Measurements from ENCODE around the gene ZDHHC21.

ZDHHC21 gene

GRCh38 chr9:14660721-14661120 lies 32.5 kb downstream of the ZDHHC21 start:
- H3K4me3 ChIP-seq (ENCODE audit: low read length in 2 of 2) = no peak overlapping the region
- no peak overlapping the region for H3K9ac ChIP-seq (ENCODE audit: low read depth in 1 of 2, low read length in 2 of 2)
- no peak overlapping the region for H3K27ac ChIP-seq (ENCODE audit: low read depth in 2 of 2, low read length in 2 of 2)
- H3K4me1 ChIP-seq (ENCODE audit: control insufficient read depth in 2 of 2, insufficient read depth in 2 of 2, low read length in 2 of 2) = no peaks in the 10 kb centered on the region
- peaks cover 0 to 2% of the 10 kb centered on the region in 2 donors for H3K36me3 ChIP-seq (ENCODE audit: control insufficient read depth in 2 of 2, insufficient read depth in 2 of 2, low read length in 2 of 2)
- no peaks in the 10 kb centered on the region for H3K9me3 ChIP-seq (ENCODE audit: control insufficient read depth in 2 of 2, low read length in 2 of 2)
- no peaks in the 10 kb centered on the region for H3K27me3 ChIP-seq (ENCODE audit: control insufficient read depth in 2 of 2, insufficient read depth in 2 of 2, low read length in 2 of 2)

- Histone ChIP-seq H3K27ac (ENCODE audit: low read depth in 2 of 2, low read length in 2 of 2) (no peak overlapping the region), H3K4me1 (ENCODE audit: control insufficient read depth in 2 of 2, insufficient read depth in 2 of 2, low read length in 2 of 2) (no peaks in the 10 kb centered on the region), H3K9ac (ENCODE audit: low read depth in 1 of 2, low read length in 2 of 2) (no peak overlapping the region), H3K4me3 (ENCODE audit: low read length in 2 of 2) (no peak overlapping the region), H3K9me3 (ENCODE audit: control insufficient read depth in 2 of 2, low read length in 2 of 2) (no peaks in the 10 kb centered on the region), H3K36me3 (ENCODE audit: control insufficient read depth in 2 of 2, insufficient read depth in 2 of 2, low read length in 2 of 2) (peaks cover 2% of the 10 kb centered on the region in 2 donors), H3K27me3 (ENCODE audit: control insufficient read depth in 2 of 2, insufficient read depth in 2 of 2, low read length in 2 of 2) (no peaks in the 10 kb centered on the region)
Measured at GRCh38 chr9:14654932-14655331, 38.3 kb downstream of the ZDHHC21 start.

DNA sequence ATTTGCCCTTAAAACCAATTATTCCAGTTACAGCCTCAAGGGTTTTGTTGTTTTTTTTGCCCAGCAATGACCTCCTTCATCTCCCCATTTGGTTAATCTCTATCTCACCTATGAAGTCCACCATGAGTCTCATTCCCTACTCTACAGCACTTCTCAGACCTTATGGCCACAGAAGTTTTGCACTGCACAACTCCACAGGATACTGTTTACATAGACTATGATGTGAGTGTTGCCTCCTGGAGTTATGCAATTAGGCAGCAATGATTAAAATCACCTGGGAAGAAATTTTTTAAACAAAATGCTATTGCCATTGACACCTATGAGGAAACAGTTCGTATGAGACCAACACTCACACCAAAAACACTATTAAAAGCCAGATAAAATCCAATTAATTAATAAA lies 39.7 kb downstream of the ZDHHC21 start:
- Histone ChIP-seq H3K4me3 (ENCODE audit: low read length in 2 of 2) (no peak overlapping the region), H3K36me3 (ENCODE audit: control insufficient read depth in 2 of 2, insufficient read depth in 2 of 2, low read length in 2 of 2) (peaks cover 2% of the 10 kb centered on the region in 2 donors), H3K4me1 (ENCODE audit: control insufficient read depth in 2 of 2, insufficient read depth in 2 of 2, low read length in 2 of 2) (no peaks in the 10 kb centered on the region), H3K27ac (ENCODE audit: low read depth in 2 of 2, low read length in 2 of 2) (no peak overlapping the region), H3K9ac (ENCODE audit: low read depth in 1 of 2, low read length in 2 of 2) (no peak overlapping the region), H3K9me3 (ENCODE audit: control insufficient read depth in 2 of 2, low read length in 2 of 2) (no peaks in the 10 kb centered on the region), H3K27me3 (ENCODE audit: control insufficient read depth in 2 of 2, insufficient read depth in 2 of 2, low read length in 2 of 2) (no peaks in the 10 kb centered on the region)

- H3K9ac ChIP-seq (ENCODE audit: low read depth in 1 of 2, low read length in 2 of 2) = no peak overlapping the region
- no peak overlapping the region for H3K27ac ChIP-seq (ENCODE audit: low read depth in 2 of 2, low read length in 2 of 2)
- no peak overlapping the region for H3K4me3 ChIP-seq (ENCODE audit: low read length in 2 of 2)
- no peaks in the 10 kb centered on the region for H3K9me3 ChIP-seq (ENCODE audit: control insufficient read depth in 2 of 2, low read length in 2 of 2)
- H3K36me3 ChIP-seq (ENCODE audit: control insufficient read depth in 2 of 2, insufficient read depth in 2 of 2, low read length in 2 of 2) = peaks cover 2% of the 10 kb centered on the region in 2 donors
- H3K27me3 ChIP-seq (ENCODE audit: control insufficient read depth in 2 of 2, insufficient read depth in 2 of 2, low read length in 2 of 2) = no peaks in the 10 kb centered on the region
- no peaks in the 10 kb centered on the region for H3K4me1 ChIP-seq (ENCODE audit: control insufficient read depth in 2 of 2, insufficient read depth in 2 of 2, low read length in 2 of 2)
Measured at GRCh38 chr9:14652729-14653377, 40.4 kb downstream of the ZDHHC21 start.

DNA sequence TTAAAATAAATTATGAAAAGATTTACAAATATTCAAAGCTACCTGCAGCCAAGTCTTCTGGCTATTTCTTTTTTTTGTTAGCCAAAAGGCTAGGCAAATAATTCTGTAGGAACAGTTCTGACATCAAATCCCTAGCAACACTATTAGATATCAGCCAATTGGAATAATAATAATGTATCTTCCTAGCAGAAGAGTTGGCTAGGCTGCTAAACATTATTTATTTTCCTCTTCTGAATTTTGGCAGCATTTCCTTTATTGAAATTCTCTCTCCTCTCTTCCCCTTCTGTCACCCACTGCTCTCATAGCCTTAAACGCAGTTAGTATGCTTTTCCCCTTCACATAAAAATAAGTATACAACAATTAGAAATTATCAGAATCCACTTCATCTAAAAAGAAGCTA lies 42.6 kb downstream of the ZDHHC21 start:
- Histone ChIP-seq H3K4me3 (ENCODE audit: low read length in 2 of 2) (no peak overlapping the region), H3K27ac (ENCODE audit: low read depth in 2 of 2, low read length in 2 of 2) (no peak overlapping the region), H3K9me3 (ENCODE audit: control insufficient read depth in 2 of 2, low read length in 2 of 2) (no peaks in the 10 kb centered on the region), H3K27me3 (ENCODE audit: control insufficient read depth in 2 of 2, insufficient read depth in 2 of 2, low read length in 2 of 2) (no peaks in the 10 kb centered on the region), H3K36me3 (ENCODE audit: control insufficient read depth in 2 of 2, insufficient read depth in 2 of 2, low read length in 2 of 2) (peaks cover 0 to 2% of the 10 kb centered on the region in 2 donors), H3K9ac (ENCODE audit: low read depth in 1 of 2, low read length in 2 of 2) (no peak overlapping the region), H3K4me1 (ENCODE audit: control insufficient read depth in 2 of 2, insufficient read depth in 2 of 2, low read length in 2 of 2) (peaks cover 0 to 2% of the 10 kb centered on the region in 2 donors)

DNA sequence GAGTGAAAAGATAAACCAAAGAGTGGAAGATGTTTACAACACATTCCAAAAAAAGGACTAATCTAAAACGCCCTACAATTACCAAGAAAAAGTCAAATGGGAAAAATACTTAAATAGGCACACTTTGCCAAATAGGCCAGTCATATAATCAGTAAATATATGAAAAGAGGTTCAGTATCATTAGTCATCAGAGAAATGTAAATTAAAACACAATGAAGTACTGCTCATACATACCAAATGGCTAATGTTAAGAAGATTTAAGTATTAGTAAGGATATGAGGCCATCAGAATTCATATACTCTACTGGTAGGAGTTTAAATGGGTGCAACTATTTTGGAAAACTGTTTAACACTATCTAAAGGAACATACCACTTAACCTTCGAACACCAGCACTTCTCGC lies 47.6 kb downstream of the ZDHHC21 start:
- peaks cover 2% of the 10 kb centered on the region in 2 donors for H3K36me3 ChIP-seq (ENCODE audit: control insufficient read depth in 2 of 2, insufficient read depth in 2 of 2, low read length in 2 of 2)
- H3K4me1 ChIP-seq (ENCODE audit: control insufficient read depth in 2 of 2, insufficient read depth in 2 of 2, low read length in 2 of 2) = peaks cover 0 to 2% of the 10 kb centered on the region in 2 donors
- no peak overlapping the region for H3K9ac ChIP-seq (ENCODE audit: low read depth in 1 of 2, low read length in 2 of 2)
- no peak overlapping the region for H3K27ac ChIP-seq (ENCODE audit: low read depth in 2 of 2, low read length in 2 of 2)
- H3K27me3 ChIP-seq (ENCODE audit: control insufficient read depth in 2 of 2, insufficient read depth in 2 of 2, low read length in 2 of 2) = no peaks in the 10 kb centered on the region
- no peaks in the 10 kb centered on the region for H3K9me3 ChIP-seq (ENCODE audit: control insufficient read depth in 2 of 2, low read length in 2 of 2)
- no peak overlapping the region for H3K4me3 ChIP-seq (ENCODE audit: low read length in 2 of 2)

DNA sequence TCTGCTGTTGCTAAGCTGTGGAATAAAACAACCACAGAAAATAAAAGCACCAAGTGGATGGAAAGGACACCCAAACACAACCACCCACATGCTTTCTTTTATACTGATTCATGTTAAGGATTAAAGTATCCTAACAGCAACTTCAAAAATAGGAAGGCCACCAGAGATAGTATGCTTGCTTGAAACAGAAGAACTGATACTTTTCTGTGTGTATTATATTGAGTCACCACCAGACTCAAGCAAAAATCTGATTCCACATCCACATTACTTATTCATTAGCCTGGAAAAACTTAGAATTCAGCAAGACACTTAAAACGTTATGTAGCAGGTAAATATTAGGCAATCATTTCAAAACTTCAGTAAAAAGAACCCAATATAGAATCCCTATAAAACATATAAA lies 52.3 kb downstream of the ZDHHC21 start:
- no peaks in the 10 kb centered on the region for H3K4me1 ChIP-seq (ENCODE audit: control insufficient read depth in 2 of 2, insufficient read depth in 2 of 2, low read length in 2 of 2)
- H3K4me3 ChIP-seq (ENCODE audit: low read length in 2 of 2) = no peak overlapping the region
- H3K9me3 ChIP-seq (ENCODE audit: control insufficient read depth in 2 of 2, low read length in 2 of 2) = no peaks in the 10 kb centered on the region
- no peak overlapping the region for H3K27ac ChIP-seq (ENCODE audit: low read depth in 2 of 2, low read length in 2 of 2)
- no peaks in the 10 kb centered on the region for H3K27me3 ChIP-seq (ENCODE audit: control insufficient read depth in 2 of 2, insufficient read depth in 2 of 2, low read length in 2 of 2)
- no peak overlapping the region for H3K9ac ChIP-seq (ENCODE audit: low read depth in 1 of 2, low read length in 2 of 2)
- H3K36me3 ChIP-seq (ENCODE audit: control insufficient read depth in 2 of 2, insufficient read depth in 2 of 2, low read length in 2 of 2) = peaks cover 2% of the 10 kb centered on the region in 2 donors

GRCh38 chr9:14640294-14640693 lies 52.9 kb downstream of the ZDHHC21 start:
- peaks cover 2% of the 10 kb centered on the region in 2 donors for H3K36me3 ChIP-seq (ENCODE audit: control insufficient read depth in 2 of 2, insufficient read depth in 2 of 2, low read length in 2 of 2)
- no peak overlapping the region for H3K4me3 ChIP-seq (ENCODE audit: low read length in 2 of 2)
- H3K9me3 ChIP-seq (ENCODE audit: control insufficient read depth in 2 of 2, low read length in 2 of 2) = no peaks in the 10 kb centered on the region
- no peaks in the 10 kb centered on the region for H3K27me3 ChIP-seq (ENCODE audit: control insufficient read depth in 2 of 2, insufficient read depth in 2 of 2, low read length in 2 of 2)
- H3K9ac ChIP-seq (ENCODE audit: low read depth in 1 of 2, low read length in 2 of 2) = no peak overlapping the region
- no peaks in the 10 kb centered on the region for H3K4me1 ChIP-seq (ENCODE audit: control insufficient read depth in 2 of 2, insufficient read depth in 2 of 2, low read length in 2 of 2)
- H3K27ac ChIP-seq (ENCODE audit: low read depth in 2 of 2, low read length in 2 of 2) = no peak overlapping the region

- no peaks in the 10 kb centered on the region for H3K4me1 ChIP-seq (ENCODE audit: control insufficient read depth in 2 of 2, insufficient read depth in 2 of 2, low read length in 2 of 2)
- no peak overlapping the region for H3K27ac ChIP-seq (ENCODE audit: low read depth in 2 of 2, low read length in 2 of 2)
- H3K36me3 ChIP-seq (ENCODE audit: control insufficient read depth in 2 of 2, insufficient read depth in 2 of 2, low read length in 2 of 2) = peaks cover 0 to 4% of the 10 kb centered on the region in 2 donors
- no peak overlapping the region for H3K9ac ChIP-seq (ENCODE audit: low read depth in 1 of 2, low read length in 2 of 2)
- H3K27me3 ChIP-seq (ENCODE audit: control insufficient read depth in 2 of 2, insufficient read depth in 2 of 2, low read length in 2 of 2) = no peaks in the 10 kb centered on the region
- no peaks in the 10 kb centered on the region for H3K9me3 ChIP-seq (ENCODE audit: control insufficient read depth in 2 of 2, low read length in 2 of 2)
- H3K4me3 ChIP-seq (ENCODE audit: low read length in 2 of 2) = no peak overlapping the region
Measured at GRCh38 chr9:14633906-14634565, 59.2 kb downstream of the ZDHHC21 start.

GRCh38 chr9:14633148-14633547 lies 60.1 kb downstream of the ZDHHC21 start:
- Histone ChIP-seq H3K4me1 (ENCODE audit: control insufficient read depth in 2 of 2, insufficient read depth in 2 of 2, low read length in 2 of 2) (no peaks in the 10 kb centered on the region), H3K27ac (ENCODE audit: low read depth in 2 of 2, low read length in 2 of 2) (no peak overlapping the region), H3K27me3 (ENCODE audit: control insufficient read depth in 2 of 2, insufficient read depth in 2 of 2, low read length in 2 of 2) (no peaks in the 10 kb centered on the region), H3K4me3 (ENCODE audit: low read length in 2 of 2) (no peak overlapping the region), H3K9me3 (ENCODE audit: control insufficient read depth in 2 of 2, low read length in 2 of 2) (no peaks in the 10 kb centered on the region), H3K36me3 (ENCODE audit: control insufficient read depth in 2 of 2, insufficient read depth in 2 of 2, low read length in 2 of 2) (peaks cover 0 to 4% of the 10 kb centered on the region in 2 donors), H3K9ac (ENCODE audit: low read depth in 1 of 2, low read length in 2 of 2) (no peak overlapping the region)

All from mucosa of rectum (tissue), 2 donors.